K562 (cell line): ENCODE results near the gene C12orf75. TPM values are rescaled to one million over a fixed set of nuclear protein-coding genes. Genes with fewer than 3 reads are reported as not detected.

ENCODE experiments used
- ATAC-seq: fragments of 200-7000 bp; cut with Tn5 transposase; 3 replicates; pipeline ENCODE4 v1.9.1; 2020; ENCODE audit warnings: moderate library complexity
- BruUV-seq: library from RNA; stranded (reverse); fragments of 400-500 nt; replicated peaks from 2 replicates; lab custom pipeline; 2021; lab: Mats Ljungman, UMichigan
- CTCF ChIA-PET: fragments of 300-600 bp; formaldehyde crosslinking; extraction: SDS; loops from one replicate; lab custom pipeline; 2021; ENCODE audit warnings: low intra/inter-chr PET ratio; lab: Yijun Ruan, JAX
- POLR2A ChIA-PET: fragments of 300-600, 350-650 bp; sonication (Branson Sonifier 250); formaldehyde crosslinking; extraction: SDS; loops from one replicate; lab custom pipeline; 2021; ENCODE audit warnings: antibody characterized with exemption, inconsistent platforms; lab: Yijun Ruan, JAX
- DNase-seq, 4 experiments: peaks; one replicate each; pipeline versions ENCODE4 v3.0.0 to v3.0.0-alpha.2; 2011 to 2018; ENCODE audit warnings: low spot score in 3 of 4, mixed read lengths in 3 of 4; ENCODE audit errors: extremely low read depth in 1 of 4
- FAIRE-seq: peaks from 2 replicates; lab custom pipeline; 2011; peaks lifted over from hg19 to GRCh38; lab: Jason Lieb, UNC
- H2AFZ ChIP-seq: 2 replicates; pipeline ENCODE4 v1.6.0; 2011; ENCODE audit warnings: low read depth, low read length, control low read depth, inconsistent platforms
- H3K27ac ChIP-seq: fragments of 200-600 bp; 3 replicates; pipeline ENCODE4 v1.8.0; 2011; ENCODE audit warnings: low read depth, mild to moderate bottlenecking, control low read depth, inconsistent platforms, low read length, moderate library complexity, mixed read lengths; ENCODE audit errors: extremely low read depth
- H3K27me3 ChIP-seq, 2 experiments: fragments of 300-600 bp in 1 of 2; 2 replicates in 1 of 2; 3 replicates in 1 of 2; pipeline versions ENCODE4 v1.6.0 to v1.8.0; 2011; ENCODE audit warnings: inconsistent platforms in 2 of 2, low read length in 2 of 2, mild to moderate bottlenecking in 1 of 2, mixed read lengths in 1 of 2, moderate library complexity in 1 of 2; ENCODE audit not compliant: control insufficient read depth in 2 of 2, insufficient read depth in 2 of 2
- H3K36me3 ChIP-seq: fragments of 300-600 bp; 3 replicates; pipeline ENCODE4 v1.8.0; 2011; ENCODE audit warnings: mild to moderate bottlenecking, low read length, inconsistent platforms; ENCODE audit not compliant: control insufficient read depth, insufficient read depth
- H3K4me1 ChIP-seq, 2 experiments: fragments of 200-600 bp in 1 of 2; replicated peaks in 1 of 2; 2 replicates in 1 of 2; 3 replicates in 1 of 2; pipeline versions ENCODE4 v1.5.1 to v1.8.0; 2011; ENCODE audit warnings: inconsistent platforms in 2 of 2, low read length in 2 of 2, mild to moderate bottlenecking in 1 of 2, mixed read lengths in 1 of 2, moderate library complexity in 1 of 2; ENCODE audit not compliant: control insufficient read depth in 2 of 2, insufficient read depth in 2 of 2
- H3K4me2 ChIP-seq: 2 replicates; pipeline ENCODE4 v1.6.1; 2011; ENCODE audit warnings: low read length, control low read depth, inconsistent platforms, mixed read lengths; ENCODE audit not compliant: insufficient read depth
- H3K4me3 ChIP-seq: fragments of 200-600 bp; sonication (generic), shearing (Covaris generic); 2 replicates; pipeline ENCODE4 v1.5.1; 2016; ENCODE audit warnings: control low read depth, inconsistent platforms
- H3K79me2 ChIP-seq: fragments of 200-600 bp; 3 replicates; pipeline ENCODE4 v1.8.0; 2011; ENCODE audit warnings: low read length, inconsistent platforms; ENCODE audit not compliant: control insufficient read depth, insufficient read depth
- H3K9ac ChIP-seq, 2 experiments: 2 replicates each; pipeline versions ENCODE4 v1.6.0 to v1.6.1; 2011; ENCODE audit warnings: low read depth in 2 of 2, low read length in 2 of 2, control low read depth in 1 of 2, inconsistent platforms in 1 of 2, mild to moderate bottlenecking in 1 of 2, mixed read lengths in 1 of 2; ENCODE audit not compliant: insufficient read depth in 1 of 2
- H3K9me1 ChIP-seq: one replicate; pipeline ENCODE4 v1.6.0; 2011; ENCODE audit warnings: inconsistent platforms, mild to moderate bottlenecking, low read length, moderate library complexity; ENCODE audit not compliant: control insufficient read depth, insufficient read depth
- H3K9me3 ChIP-seq: replicated peaks from 2 replicates; pipeline ENCODE4 v1.5.1; 2011; ENCODE audit warnings: low read depth, low read length, inconsistent platforms; ENCODE audit not compliant: control insufficient read depth, insufficient read depth
- H4K20me1 ChIP-seq: replicated peaks from 2 replicates; pipeline ENCODE4 v1.6.1; 2011; ENCODE audit warnings: low read length, inconsistent platforms, mixed read lengths; ENCODE audit not compliant: control insufficient read depth, insufficient read depth
- ATF4 ChIP-seq: fragments of 450-650 bp; formaldehyde crosslinking; IDR thresholded peaks from 2 replicates; pipeline ENCODE4 v1.4.0; 2022; ENCODE audit warnings: mild to moderate bottlenecking, moderate library complexity
- CREB5 ChIP-seq: fragments of 250-450 bp; sonication (Bioruptor Pico); IDR thresholded peaks from 2 replicates; pipeline ENCODE4 v1.5.0; 2020; ENCODE audit warnings: mild to moderate bottlenecking
- DEAF1 ChIP-seq: fragments of 450-650 bp; formaldehyde crosslinking; IDR thresholded peaks from 2 replicates; pipeline ENCODE4 v1.4.0; 2020; ENCODE audit warnings: mild to moderate bottlenecking, moderate library complexity
- RREB1 ChIP-seq: fragments of 250-450 bp; sonication (Bioruptor Pico); IDR thresholded peaks from 2 replicates; pipeline ENCODE4 v1.4.0; 2020
- ZBTB5 ChIP-seq: fragments of 450-650 bp; IDR thresholded peaks from 2 replicates; pipeline ENCODE4 v1.6.1; 2017; ENCODE audit warnings: antibody characterized with exemption
- WGBS: fragments of 100-300 bp; shearing (Covaris generic); methylation state at CpG from one replicate; pipeline ENCODE4 v1.1.6; 2016; ENCODE audit warnings: low coverage, mixed read lengths; ENCODE audit not compliant: insufficient coverage; ENCODE audit errors: missing lambda C conversion rate; 5-methylcytosine and 5-hydroxymethylcytosine counted together
- in situ Hi-C: fragments of 300-500 bp; cut with MboI; formaldehyde crosslinking; loops from 4 replicates; pipeline ENCODE4 v1.15.0; 2018; ENCODE audit warnings: inconsistent platforms, mixed read lengths
- intact Hi-C: fragments of 100-400 bp; cut with micrococcal nuclease; formaldehyde crosslinking; loops from 2 replicates; pipeline ENCODE4 v1.14.2; 2022
- polyA plus RNA-seq, 8 experiments: library from polyadenylated mRNA; depleted of rRNA in 4 of 8; stranded (reverse) in 5 of 8; unstranded in 3 of 8; fragments of >200 nt; fragmentation: Nextera tagmentation in 2 of 8; fragmentation: Illumina TruSeq in 1 of 8; extraction: Ambion mirVana in 2 of 8; extraction: Trizol in 1 of 8; gene quantifications; 2 replicates each; pipeline versions ENCODE4 v1.2.1 to v1.2.3, GENCODE V29; 2011 to 2014; ENCODE audit warnings: inconsistent platforms in 1 of 8, missing spikeins in 1 of 8
- total RNA-seq, 7 experiments: library from RNA; depleted of rRNA in 6 of 7; stranded (reverse); fragments of >200 nt in 6 of 7; fragmentation: Illumina TruSeq in 2 of 7; extraction: Trizol in 2 of 7; gene quantifications; 2 replicates each; pipeline versions ENCODE4 v1.2.1 to v1.2.3, GENCODE V29; 2011 to 2021; ENCODE audit warnings: low replicate concordance in 1 of 7

C12orf75 gene
- total and polyA plus RNA-seq, 9 of the 15 experiments (the other 6 are each of a cell fraction or from before 2014, with no cell fraction given) = 0.06 to 0.82 (median 0.26) TPM; not detected in 3

GRCh38 chr12:105409279-105409678, 78.8 kb downstream of the C12orf75 start:
- ATAC-seq = no peak
- CTCF ChIA-PET = no interaction called here
- TF ChIP-seq CREB5 (CRISPR knock-in tag) (no peak), DEAF1 (no peak), ZBTB5 (no peak), ATF4 (CRISPR knock-in tag) (no peak), RREB1 (CRISPR knock-in tag) (no peak)

More at GRCh38 chr12:105409279-105409678, 78.8 kb downstream of the C12orf75 start:
- Histone ChIP-seq H3K4me2 (no peak overlapping the region), H3K36me3 (no peaks in the 10 kb centered on the region), H3K79me2 (no peaks in the 10 kb centered on the region), H3K9me1 (peaks cover 4% of the 10 kb centered on the region), H3K9ac (no peak overlapping the region), H3K27ac (no peak overlapping the region), H3K4me1 (no peaks in the 10 kb centered on the region), H2AFZ (no peak overlapping the region), H3K9me3 (no peaks in the 10 kb centered on the region), H4K20me1 (no peaks in the 10 kb centered on the region), H3K27me3 (peaks cover 0 to 7% of the 10 kb centered on the region in 2 experiments; a peak in 1 of 5 replicates), H3K4me3 (no peak overlapping the region)
- intact Hi-C loops (no loop called here), in situ Hi-C loops (no loop called here)
- no TSS peak for BruUV-seq
- no peak for DNase-seq
- FAIRE-seq = no peak
- POLR2A ChIA-PET = no interaction called here
- WGBS = 0% methylated on average over 5 of the region's 5 CpGs
